ENCODE data around the gene DR1.
A peak's percentile ranks its signal among the peaks of the same experiment; 100 is the strongest.
"Not testable (repeated sequence)": the region's sequence is repeated elsewhere in the genome, so short reads cannot be mapped to it uniquely, and the experiment has no call there.

The DR1 gene

GRCh38 chr1:93344484-93344883 is 1.2 kb upstream of the DR1 start:
- DNase-seq = no peak

- no peak for DNase-seq
Measured at GRCh38 chr1:93344886-93345632, 648 bp upstream of the DR1 start.

GRCh38 chr1:93346421-93346993 is 800 bp downstream of the DR1 start:
- peak; percentile 21 for DNase-seq

- DNase-seq = no peak
Measured at GRCh38 chr1:93347334-93347899, 1.7 kb downstream of the DR1 start.

GRCh38 chr1:93348104-93348728 is 2.5 kb downstream of the DR1 start:
- no peak for DNase-seq

- no peak for DNase-seq
Measured at GRCh38 chr1:93349231-93350135, 3.8 kb downstream of the DR1 start.

GRCh38 chr1:93350322-93350721 is 4.6 kb downstream of the DR1 start:
- DNase-seq = no peak

- no peak for DNase-seq
Measured at GRCh38 chr1:93350875-93351274, 5.2 kb downstream of the DR1 start.

GRCh38 chr1:93351346-93351745 is 5.6 kb downstream of the DR1 start:
- DNase-seq = not testable (repeated sequence)

GRCh38 chr1:93352376-93352775 is 6.7 kb downstream of the DR1 start:
- no peak for DNase-seq

GRCh38 chr1:93353286-93353685 is 7.6 kb downstream of the DR1 start:
- no peak for DNase-seq

GRCh38 chr1:93354749-93355148 is 9.0 kb downstream of the DR1 start:
- DNase-seq = no peak

- no peak for DNase-seq
Measured at GRCh38 chr1:93357242-93357641, 11.5 kb downstream of the DR1 start.

- DNase-seq = no peak
Measured at GRCh38 chr1:93358293-93358692, 12.6 kb downstream of the DR1 start.

- no peak for DNase-seq
Measured at GRCh38 chr1:93360111-93360510, 14.4 kb downstream of the DR1 start.

- no peak for DNase-seq
Measured at GRCh38 chr1:93362237-93362636, 16.5 kb downstream of the DR1 start.

GRCh38 chr1:93365813-93366212 is 20.1 kb downstream of the DR1 start:
- DNase-seq = no peak

GRCh38 chr1:93369734-93370133 is 24.0 kb downstream of the DR1 start:
- DNase-seq = no peak

GRCh38 chr1:93374334-93375106 is 28.8 kb downstream of the DR1 start:
- no peak for DNase-seq

GRCh38 chr1:93384656-93385055 is 38.9 kb downstream of the DR1 start:
- DNase-seq = no peak

GRCh38 chr1:93386268-93386667 is 40.6 kb downstream of the DR1 start:
- DNase-seq = not testable (repeated sequence)

GRCh38 chr1:93394514-93394913 is 48.8 kb downstream of the DR1 start:
- DNase-seq = no peak
